Esophagus muscularis mucosa (tissue), 3 donors: ENCODE data around the gene GTSE1.

Experiments
- CTCF ChIP-seq, 3 experiments: fragments of 200-600 bp in 2 of 3; fragments of 450-650 bp in 1 of 3; sonication (generic) in 2 of 3; IDR thresholded peaks; one replicate each; pipeline ENCODE4 v1.5.1; 2017 to 2019; ENCODE audit warnings: antibody characterized with exemption in 3 of 3, mild to moderate bottlenecking in 2 of 3, moderate library complexity in 1 of 3
- POLR2A ChIP-seq: fragments of 450-650 bp; IDR thresholded peaks from one replicate; pipeline ENCODE4 v1.6.1; 2017; ENCODE audit warnings: antibody characterized with exemption, moderate library complexity, mild to moderate bottlenecking, low read depth

- no peak for TF ChIP-seq CTCF (IDR thresholded peaks at IDR 0.05)
- no peak for TF ChIP-seq POLR2A
Measured at GRCh38 chr22:46263216-46263590, 33.5 kb upstream of the GTSE1 start, which contains the start of gene PKDREJ.
